ENCODE data around the gene EPHA7.

EPHA7 gene

DNA sequence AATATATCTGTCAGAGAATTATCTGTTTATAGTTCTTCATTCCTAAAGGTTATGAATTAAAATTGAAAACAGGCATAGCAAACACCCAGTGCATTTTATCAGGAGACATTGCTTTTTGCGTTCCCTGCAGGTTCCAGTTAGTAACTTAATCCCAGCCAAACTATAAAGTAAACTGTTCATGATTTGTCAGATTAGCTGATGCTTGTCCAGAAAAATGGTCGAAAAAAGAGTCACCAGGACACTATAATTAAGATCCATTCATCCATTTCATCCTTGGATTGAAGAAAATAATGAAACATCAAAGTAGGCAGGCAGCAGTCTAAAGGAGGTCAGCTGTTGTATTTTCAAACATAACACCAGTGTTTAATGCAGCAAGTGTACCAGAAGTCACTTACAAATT, 75.9 kb downstream of the EPHA7 start:
- H3K14ac ChIP-seq (ENCODE audit: low read length in 2 of 2): no peak overlapping the region
- H3K9ac ChIP-seq (ENCODE audit: low read length): no peak overlapping the region
- no peaks in the 10 kb centered on the region for H3K4me1 ChIP-seq (ENCODE audit: control insufficient read depth, insufficient read depth, low read depth, low read length)
- no peak overlapping the region for H2BK12ac ChIP-seq (ENCODE audit: low read length in 2 of 2)
- no peak overlapping the region for H2AFZ ChIP-seq (ENCODE audit: low read depth, low read length)
- no peaks in the 10 kb centered on the region for H3K9me3 ChIP-seq (ENCODE audit: control insufficient read depth, low read length)
- no peak overlapping the region for H3K18ac ChIP-seq (ENCODE audit: low read depth in 1 of 2, low read length in 2 of 2)
- H3K79me1 ChIP-seq (replicated peaks; ENCODE audit: low read length, poor library complexity, severe bottlenecking): peaks cover 3% of the 10 kb centered on the region
- no peak overlapping the region for H2BK15ac ChIP-seq (ENCODE audit: low read depth, poor library complexity, severe bottlenecking)
- no peak overlapping the region for H3K27ac ChIP-seq (ENCODE audit: low read length, poor library complexity, severe bottlenecking)
- no peaks in the 10 kb centered on the region for H3K36me3 ChIP-seq (ENCODE audit: control insufficient read depth in 1 of 2, insufficient read depth in 2 of 2, low read depth in 1 of 2, low read length in 2 of 2)
- H3K27me3 ChIP-seq (ENCODE audit: control insufficient read depth in 1 of 2, insufficient read depth in 1 of 2, low read length in 2 of 2): no peaks in the 10 kb centered on the region
- H3K23ac ChIP-seq (ENCODE audit: low read length in 2 of 2): no peak overlapping the region
- no peak overlapping the region for H2BK5ac ChIP-seq (ENCODE audit: low read depth, low read length, poor library complexity, severe bottlenecking)
- no peak overlapping the region for H4K91ac ChIP-seq (ENCODE audit: low read length)
- H3K4me3 ChIP-seq (ENCODE audit: insufficient read depth in 1 of 2, low read depth in 1 of 2, low read length in 2 of 2): no peak overlapping the region
- 67% methylated on average over 1 of the region's 2 CpGs for WGBS
- H2AK5ac ChIP-seq (ENCODE audit: low read length, severe bottlenecking): no peak overlapping the region
- H4K8ac ChIP-seq (ENCODE audit: low read length): no peak overlapping the region
- DNase-seq: no peak
- no peak overlapping the region for H3K4me2 ChIP-seq (ENCODE audit: low read length, poor library complexity, severe bottlenecking)
- no peak overlapping the region for H2BK120ac ChIP-seq (ENCODE audit: low read depth, low read length)
- no peak overlapping the region for H3K4ac ChIP-seq (ENCODE audit: low read depth in 1 of 2, low read length in 2 of 2)

GRCh38 chr6:93341900-93342613, 77.3 kb downstream of the EPHA7 start:
- no peak overlapping the region for H2BK15ac ChIP-seq (ENCODE audit: low read depth, poor library complexity, severe bottlenecking)
- no peak overlapping the region for H3K27ac ChIP-seq (ENCODE audit: low read length, poor library complexity, severe bottlenecking)
- no peak overlapping the region for H4K91ac ChIP-seq (ENCODE audit: low read length)
- H3K4ac ChIP-seq (ENCODE audit: low read depth in 1 of 2, low read length in 2 of 2): no peak overlapping the region
- no peak for DNase-seq
- no peak overlapping the region for H2BK120ac ChIP-seq (ENCODE audit: low read depth, low read length)
- no peaks in the 10 kb centered on the region for H3K9me3 ChIP-seq (ENCODE audit: control insufficient read depth, low read length)
- H3K14ac ChIP-seq (ENCODE audit: low read length in 2 of 2): no peak overlapping the region
- H3K79me1 ChIP-seq (replicated peaks; ENCODE audit: low read length, poor library complexity, severe bottlenecking): peaks cover 3% of the 10 kb centered on the region
- H3K23ac ChIP-seq (ENCODE audit: low read length in 2 of 2): no peak overlapping the region
- WGBS: 100% methylated on average over 1 of the region's 1 CpG
- H3K4me3 ChIP-seq (ENCODE audit: insufficient read depth in 1 of 2, low read depth in 1 of 2, low read length in 2 of 2): no peak overlapping the region
- no peak overlapping the region for H3K9ac ChIP-seq (ENCODE audit: low read length)
- no peak overlapping the region for H2BK12ac ChIP-seq (ENCODE audit: low read length in 2 of 2)
- H3K4me1 ChIP-seq (ENCODE audit: control insufficient read depth, insufficient read depth, low read depth, low read length): no peaks in the 10 kb centered on the region
- H2AK5ac ChIP-seq (ENCODE audit: low read length, severe bottlenecking): no peak overlapping the region
- H2BK5ac ChIP-seq (ENCODE audit: low read depth, low read length, poor library complexity, severe bottlenecking): no peak overlapping the region
- H3K36me3 ChIP-seq (ENCODE audit: control insufficient read depth in 1 of 2, insufficient read depth in 2 of 2, low read depth in 1 of 2, low read length in 2 of 2): no peaks in the 10 kb centered on the region
- no peak overlapping the region for H2AFZ ChIP-seq (ENCODE audit: low read depth, low read length)
- no peaks in the 10 kb centered on the region for H3K27me3 ChIP-seq (ENCODE audit: control insufficient read depth in 1 of 2, insufficient read depth in 1 of 2, low read length in 2 of 2)
- H3K4me2 ChIP-seq (ENCODE audit: low read length, poor library complexity, severe bottlenecking): no peak overlapping the region
- H3K18ac ChIP-seq (ENCODE audit: low read depth in 1 of 2, low read length in 2 of 2): no peak overlapping the region
- no peak overlapping the region for H4K8ac ChIP-seq (ENCODE audit: low read length)

DNA sequence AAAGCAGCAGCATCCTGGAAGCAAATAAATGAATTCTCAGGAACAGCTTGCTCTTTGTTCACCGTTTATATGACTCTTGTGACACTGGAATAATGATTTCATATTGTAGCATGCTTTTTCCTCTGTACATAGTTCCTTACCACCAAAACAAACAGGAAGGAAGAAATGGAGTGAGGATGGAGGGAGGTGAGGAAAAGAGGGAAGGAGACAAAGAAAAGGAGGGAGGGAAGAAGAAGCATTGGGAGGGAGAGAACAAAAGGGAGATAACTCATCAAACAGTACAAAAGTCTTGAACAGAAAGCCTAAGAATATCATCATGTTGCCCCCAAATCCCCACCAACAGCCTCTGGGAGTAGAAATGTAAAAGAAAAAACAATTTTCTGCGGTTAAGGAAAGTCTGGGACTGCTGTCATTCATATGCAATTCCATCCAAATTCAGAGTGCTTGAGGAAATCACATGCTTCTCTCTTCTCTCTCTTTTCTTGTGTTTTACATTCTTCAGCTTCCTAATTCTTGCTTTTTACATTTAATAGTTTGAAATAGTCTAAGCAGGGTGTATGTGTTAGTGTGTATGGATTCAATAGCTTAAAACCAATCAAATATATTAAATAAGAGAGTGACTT, 81.5 kb downstream of the EPHA7 start:
- H3K4me2 ChIP-seq (ENCODE audit: low read length, poor library complexity, severe bottlenecking): no peak overlapping the region
- DNase-seq: no peak
- H3K18ac ChIP-seq (ENCODE audit: low read depth in 1 of 2, low read length in 2 of 2): no peak overlapping the region
- H3K4me1 ChIP-seq (ENCODE audit: control insufficient read depth, insufficient read depth, low read depth, low read length): no peaks in the 10 kb centered on the region
- H2BK12ac ChIP-seq (ENCODE audit: low read length in 2 of 2): no peak overlapping the region
- no peaks in the 10 kb centered on the region for H3K9me3 ChIP-seq (ENCODE audit: control insufficient read depth, low read length)
- no peak overlapping the region for H2BK120ac ChIP-seq (ENCODE audit: low read depth, low read length)
- peaks cover 3% of the 10 kb centered on the region for H3K79me1 ChIP-seq (replicated peaks; ENCODE audit: low read length, poor library complexity, severe bottlenecking)
- no peak overlapping the region for H2BK15ac ChIP-seq (ENCODE audit: low read depth, poor library complexity, severe bottlenecking)
- H3K9ac ChIP-seq (ENCODE audit: low read length): no peak overlapping the region
- no peaks in the 10 kb centered on the region for H3K27me3 ChIP-seq (ENCODE audit: control insufficient read depth in 1 of 2, insufficient read depth in 1 of 2, low read length in 2 of 2)
- H3K36me3 ChIP-seq (ENCODE audit: control insufficient read depth in 1 of 2, insufficient read depth in 2 of 2, low read depth in 1 of 2, low read length in 2 of 2): no peaks in the 10 kb centered on the region
- no peak overlapping the region for H3K27ac ChIP-seq (ENCODE audit: low read length, poor library complexity, severe bottlenecking)
- no peak overlapping the region for H3K23ac ChIP-seq (ENCODE audit: low read length in 2 of 2)
- H4K91ac ChIP-seq (ENCODE audit: low read length): no peak overlapping the region
- H2AK5ac ChIP-seq (ENCODE audit: low read length, severe bottlenecking): no peak overlapping the region
- no peak overlapping the region for H2AFZ ChIP-seq (ENCODE audit: low read depth, low read length)
- no peak overlapping the region for H3K14ac ChIP-seq (ENCODE audit: low read length in 2 of 2)
- no peak overlapping the region for H3K4me3 ChIP-seq (ENCODE audit: insufficient read depth in 1 of 2, low read depth in 1 of 2, low read length in 2 of 2)
- 56% methylated on average over 1 of the region's 2 CpGs for WGBS
- H4K8ac ChIP-seq (ENCODE audit: low read length): no peak overlapping the region
- no peak overlapping the region for H3K4ac ChIP-seq (ENCODE audit: low read depth in 1 of 2, low read length in 2 of 2)
- no peak overlapping the region for H2BK5ac ChIP-seq (ENCODE audit: low read depth, low read length, poor library complexity, severe bottlenecking)

DNA sequence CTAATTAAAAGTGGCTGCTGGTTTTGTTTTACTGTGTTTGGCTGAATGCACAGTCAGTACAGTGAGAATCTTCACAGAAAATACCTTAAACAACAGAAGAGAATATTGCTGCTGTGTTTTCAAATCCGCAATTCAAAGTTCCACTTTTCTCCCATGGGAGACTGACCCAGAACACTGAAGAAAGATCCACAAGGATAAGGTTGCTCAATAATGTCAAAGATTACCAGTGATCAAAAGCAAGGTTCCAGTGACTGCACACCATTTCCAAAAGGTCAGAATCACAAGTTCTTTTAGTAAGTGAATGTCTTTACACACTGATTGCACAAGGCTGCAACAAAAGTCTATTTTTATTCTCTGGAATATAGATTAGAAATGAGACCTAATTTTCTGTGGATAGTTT, 82.3 kb downstream of the EPHA7 start:
- no peak overlapping the region for H3K4ac ChIP-seq (ENCODE audit: low read depth in 1 of 2, low read length in 2 of 2)
- H4K91ac ChIP-seq (ENCODE audit: low read length): no peak overlapping the region
- H2BK5ac ChIP-seq (ENCODE audit: low read depth, low read length, poor library complexity, severe bottlenecking): no peak overlapping the region
- no peak overlapping the region for H3K14ac ChIP-seq (ENCODE audit: low read length in 2 of 2)
- no peak overlapping the region for H3K23ac ChIP-seq (ENCODE audit: low read length in 2 of 2)
- H3K18ac ChIP-seq (ENCODE audit: low read depth in 1 of 2, low read length in 2 of 2): no peak overlapping the region
- no peak overlapping the region for H3K9ac ChIP-seq (ENCODE audit: low read length)
- no peaks in the 10 kb centered on the region for H3K36me3 ChIP-seq (ENCODE audit: control insufficient read depth in 1 of 2, insufficient read depth in 2 of 2, low read depth in 1 of 2, low read length in 2 of 2)
- H3K9me3 ChIP-seq (ENCODE audit: control insufficient read depth, low read length): no peaks in the 10 kb centered on the region
- no peak overlapping the region for H2AK5ac ChIP-seq (ENCODE audit: low read length, severe bottlenecking)
- no peaks in the 10 kb centered on the region for H3K27me3 ChIP-seq (ENCODE audit: control insufficient read depth in 1 of 2, insufficient read depth in 1 of 2, low read length in 2 of 2)
- peak; percentile 13 for DNase-seq
- H3K4me3 ChIP-seq (ENCODE audit: insufficient read depth in 1 of 2, low read depth in 1 of 2, low read length in 2 of 2): no peak overlapping the region
- no peak overlapping the region for H3K4me2 ChIP-seq (ENCODE audit: low read length, poor library complexity, severe bottlenecking)
- no peak overlapping the region for H2BK120ac ChIP-seq (ENCODE audit: low read depth, low read length)
- no peak overlapping the region for H2AFZ ChIP-seq (ENCODE audit: low read depth, low read length)
- no peak overlapping the region for H3K27ac ChIP-seq (ENCODE audit: low read length, poor library complexity, severe bottlenecking)
- no peak overlapping the region for H2BK15ac ChIP-seq (ENCODE audit: low read depth, poor library complexity, severe bottlenecking)
- H2BK12ac ChIP-seq (ENCODE audit: low read length in 2 of 2): no peak overlapping the region
- WGBS: 92% methylated on average over 1 of the region's 1 CpG
- H4K8ac ChIP-seq (ENCODE audit: low read length): no peak overlapping the region
- H3K79me1 ChIP-seq (replicated peaks; ENCODE audit: low read length, poor library complexity, severe bottlenecking): peaks cover 3% of the 10 kb centered on the region
- no peaks in the 10 kb centered on the region for H3K4me1 ChIP-seq (ENCODE audit: control insufficient read depth, insufficient read depth, low read depth, low read length)
